CD4-positive, alpha-beta T cell treated with Interleukin-12 subunit alpha and Interleukin-12 subunit beta, for 1 hour (primary cell): ENCODE data around the gene GASK1B.
A peak's percentile ranks its signal among the peaks of the same experiment; 100 is the strongest.

Experiments used
- DNase-seq: peaks from one replicate; pipeline ENCODE4 v3.0.0-alpha.2; 2020

The GASK1B gene

DNA sequence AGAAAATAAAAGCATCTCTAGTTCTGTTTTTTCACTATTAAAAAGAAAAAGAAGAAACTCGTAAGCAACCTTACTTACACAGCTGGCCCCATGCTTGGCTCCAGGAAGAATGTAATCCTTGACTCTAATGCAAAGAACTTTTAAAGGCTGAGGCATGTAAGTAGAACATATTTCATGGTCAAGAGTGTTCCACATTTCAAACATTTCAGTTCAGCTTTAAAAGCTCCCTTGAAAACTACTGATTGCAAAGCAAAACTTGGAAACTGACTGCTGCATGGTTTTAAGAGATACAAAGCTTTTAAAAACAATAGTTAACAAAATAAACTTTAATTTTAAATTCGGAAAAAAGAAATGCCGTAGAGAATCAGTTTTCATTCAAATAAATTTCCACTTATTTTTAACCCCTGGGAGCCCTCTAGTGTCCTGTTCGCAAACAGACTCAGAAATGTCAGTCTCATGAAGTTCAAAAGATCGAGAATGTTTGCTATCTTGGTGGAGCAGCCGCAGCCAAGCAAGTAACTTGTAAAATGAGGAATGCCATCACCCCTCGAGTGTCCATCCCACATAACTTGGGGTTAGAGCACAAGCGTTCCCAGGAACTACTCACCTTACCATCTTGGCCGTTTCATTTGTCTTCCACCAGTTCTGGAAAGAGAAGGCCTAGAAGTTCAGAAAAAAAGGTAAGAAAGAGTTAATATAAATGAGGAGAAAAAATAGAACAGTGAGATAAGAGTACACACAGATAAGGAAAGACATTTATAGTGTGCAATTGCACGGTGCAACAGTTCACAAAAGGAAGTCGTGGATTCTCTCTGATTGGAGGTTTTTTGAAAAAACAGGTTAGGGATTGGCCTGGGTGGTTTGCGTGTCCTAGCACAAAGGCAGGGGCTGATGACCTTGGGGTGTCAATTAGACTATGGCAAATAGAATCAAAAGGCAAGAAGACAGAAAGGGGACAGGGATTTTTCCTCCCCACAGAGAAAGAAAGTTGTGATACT lies at the start of gene GASK1B:
Gene GASK1B (minus strand): TSS at position 765 of the 998 bp plus-strand sequence. CDS start 1,650 bp downstream, outside the sequence.
- DNase-seq, result no peak

DNA sequence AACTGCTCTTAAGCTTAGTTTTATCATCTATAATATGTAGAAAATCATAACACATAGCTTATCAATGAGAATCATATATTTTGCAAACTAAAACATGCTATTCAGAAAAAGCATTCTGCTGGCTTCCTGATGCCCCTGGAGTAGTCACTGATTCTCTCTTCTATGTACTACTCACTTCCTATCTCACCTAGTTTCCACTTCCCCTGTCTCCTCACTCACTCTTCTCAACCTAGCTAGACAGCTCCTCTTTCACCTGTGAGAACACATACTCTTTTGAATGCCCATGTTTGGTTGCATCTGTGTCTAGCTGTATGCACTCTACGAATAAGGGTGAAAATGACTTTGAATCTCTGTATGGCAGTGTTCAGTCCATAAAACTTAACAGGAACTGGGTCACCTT lies 46.8 kb upstream of the GASK1B start:
- no peak for DNase-seq

DNA sequence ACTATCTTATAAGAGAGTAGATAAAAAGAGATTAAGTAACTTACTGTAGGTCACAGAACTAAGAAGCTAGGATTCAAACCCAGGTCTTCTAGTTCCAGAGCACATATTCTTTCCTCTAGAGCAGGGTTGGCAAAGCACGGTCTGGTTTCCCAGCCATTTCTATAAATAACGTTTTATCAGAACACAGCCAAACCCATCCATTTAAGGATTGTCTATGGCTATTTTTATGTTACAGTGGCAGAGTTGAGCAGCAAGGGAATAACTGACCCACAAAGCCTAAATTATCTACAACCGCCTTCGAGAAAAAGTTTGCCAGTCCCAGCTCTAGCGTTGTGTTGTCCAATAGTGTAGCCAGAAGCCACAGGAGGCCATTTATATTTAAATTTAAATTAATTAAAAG lies 44.9 kb upstream of the GASK1B start:
- no peak for DNase-seq

DNA sequence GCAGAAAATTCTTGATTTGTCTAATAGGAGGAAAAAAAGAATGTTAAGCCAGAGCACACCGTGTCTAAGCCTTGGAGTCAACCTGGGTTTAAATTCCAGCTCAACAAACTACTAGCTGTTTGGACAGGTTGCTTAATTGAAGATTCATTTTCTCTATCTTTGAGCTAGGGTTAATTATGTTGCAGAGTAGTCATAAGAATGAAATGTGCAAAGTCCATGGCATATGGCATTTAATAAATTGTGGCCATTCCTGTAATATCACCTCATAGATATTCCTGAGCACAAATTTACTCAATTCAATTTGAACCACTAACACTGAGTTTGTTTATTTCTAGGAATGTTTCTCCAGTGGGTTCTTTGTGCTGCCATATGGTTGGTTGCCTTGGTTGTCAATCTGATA lies 42.0 kb upstream of the GASK1B start:
- no peak for DNase-seq

DNA sequence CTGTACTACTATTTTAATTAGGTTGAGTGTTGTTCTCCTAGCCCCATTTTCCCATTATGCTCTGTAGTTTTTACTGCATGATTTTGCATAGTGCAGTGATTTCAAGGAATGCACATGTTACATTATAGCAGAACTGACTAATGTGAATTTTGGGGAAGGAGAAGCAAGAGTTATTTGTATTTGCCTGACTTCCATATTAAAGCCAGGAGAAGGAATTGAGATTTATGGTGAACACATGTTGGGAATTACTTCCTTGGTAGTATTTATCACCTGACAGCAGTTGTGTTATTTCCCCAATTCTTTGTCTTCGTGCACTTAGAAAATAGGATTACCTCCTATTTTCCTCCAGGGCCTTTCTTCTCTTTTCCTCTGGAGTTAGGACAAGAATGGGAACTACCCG lies 40.6 kb upstream of the GASK1B start:
- DNase-seq, result no peak

DNA sequence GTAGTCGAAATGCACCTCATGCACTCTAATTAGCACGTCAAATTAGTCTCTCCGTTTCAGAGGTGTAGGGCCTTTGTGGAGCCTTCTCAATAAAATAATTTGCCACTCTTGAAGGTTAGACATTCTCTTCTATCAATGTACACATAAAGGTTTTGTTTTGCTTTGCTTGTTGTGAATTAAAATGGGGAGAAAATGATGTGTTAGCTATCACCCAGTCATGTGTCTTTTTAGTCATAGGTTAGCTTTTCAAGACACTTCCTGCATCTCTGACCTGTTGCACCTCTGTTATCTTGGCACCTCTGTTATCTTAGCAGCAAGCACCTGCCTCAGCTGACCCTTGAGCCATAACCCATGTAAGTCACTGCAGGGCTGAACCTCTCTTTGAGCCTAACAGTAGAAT lies 38.4 kb upstream of the GASK1B start:
- DNase-seq, result no peak

DNA sequence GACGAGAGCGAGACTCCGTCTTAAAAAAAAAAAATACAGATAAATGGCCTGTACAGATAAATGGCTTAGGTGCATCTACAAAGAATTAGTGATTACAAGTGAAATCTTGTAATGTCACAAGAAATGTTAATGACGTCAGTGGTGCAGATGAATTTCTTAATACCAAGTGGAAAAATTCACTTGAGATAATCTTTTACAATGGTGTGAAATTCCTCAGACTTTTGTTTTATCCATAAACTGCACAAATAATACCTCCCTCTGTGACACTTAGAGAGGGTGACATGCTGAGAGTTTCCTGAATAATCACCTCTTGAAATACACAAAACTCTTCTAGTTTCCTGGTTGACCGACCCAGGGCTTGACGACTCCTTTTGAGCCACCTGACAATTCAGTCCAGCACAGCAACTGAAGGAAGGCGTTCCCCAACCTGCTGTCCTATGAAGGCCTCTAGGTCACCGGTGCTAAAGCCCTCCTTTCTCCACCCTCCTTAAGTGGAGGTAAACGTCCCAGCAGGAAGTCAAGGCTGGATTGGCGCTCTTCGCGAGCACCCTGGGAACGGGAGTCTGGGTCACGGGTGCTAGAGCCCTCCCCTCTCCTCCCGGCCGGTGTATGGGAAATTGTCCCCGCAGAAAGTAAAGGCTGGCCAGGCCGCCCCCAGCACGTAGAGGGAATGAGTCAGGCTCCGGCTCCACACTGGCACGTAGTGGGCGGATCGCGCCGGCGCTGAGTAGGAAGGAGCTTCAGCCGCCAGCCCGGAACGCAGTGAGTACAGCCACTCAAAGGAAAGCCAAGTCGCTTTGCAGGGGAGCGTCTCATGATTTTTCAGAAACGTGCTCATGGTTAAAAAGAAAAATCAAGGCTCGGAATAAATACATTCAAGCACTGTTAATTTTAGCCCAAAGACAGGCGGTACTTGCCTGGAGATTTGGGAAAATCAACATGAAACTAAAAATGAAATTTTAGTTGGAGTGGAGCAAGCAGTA lies 37.3 kb upstream of the GASK1B start, which contains the start of gene TMEM144:
Gene TMEM144 (plus strand): TSS at position 662 of the 983 bp plus-strand sequence. CDS start 2,182 bp downstream, outside the sequence.
- peak; percentile 4 for DNase-seq

DNA sequence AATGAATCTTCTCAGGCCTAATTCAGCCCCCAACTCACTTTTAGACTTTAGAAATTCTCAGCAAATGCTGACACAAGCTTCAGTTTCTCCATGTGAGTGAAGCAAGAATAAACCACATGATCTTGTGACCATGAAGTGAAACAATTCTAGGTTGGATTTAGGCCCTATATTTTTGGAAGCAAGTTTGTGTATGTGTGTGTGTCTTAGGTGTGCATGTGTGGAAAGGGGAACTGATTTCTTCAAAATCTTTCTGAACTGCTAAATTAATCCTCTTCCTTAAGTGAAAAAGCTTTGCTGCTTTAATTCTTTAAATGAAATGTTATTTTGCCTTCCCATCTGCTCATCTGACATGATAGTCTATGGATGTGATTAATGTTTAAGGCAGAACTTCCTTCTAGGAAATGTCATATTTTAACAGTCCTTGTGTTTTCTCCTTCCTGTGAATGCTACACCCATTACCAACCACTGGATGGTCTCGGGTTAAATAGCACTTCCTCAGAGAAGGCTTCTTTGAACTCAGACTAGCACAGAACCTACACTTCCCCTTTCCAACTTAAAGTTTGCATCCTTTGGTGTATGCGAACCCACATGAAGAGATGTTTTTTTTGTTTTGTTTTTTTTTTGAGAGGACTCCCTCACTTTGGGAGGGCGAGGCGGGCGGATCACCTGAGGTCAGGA lies 36.3 kb upstream of the GASK1B start:
- DNase-seq, result peak; percentile 9

DNA sequence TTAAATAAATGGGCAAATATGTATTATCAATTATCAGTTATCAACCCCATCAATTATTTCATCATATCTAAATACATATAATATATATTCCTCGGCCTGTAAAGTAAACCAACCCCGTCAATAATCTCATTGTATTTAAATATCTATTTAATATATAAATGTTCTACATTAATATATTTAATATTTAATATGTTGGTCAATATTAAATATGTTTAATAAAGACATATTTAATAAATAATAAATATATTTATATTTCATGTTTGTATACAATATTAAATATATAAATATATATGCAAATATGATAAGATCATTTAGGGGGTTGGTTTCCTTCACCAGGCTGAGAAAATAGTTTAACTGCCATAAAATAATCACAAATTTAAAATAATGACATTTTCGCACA lies 31.1 kb upstream of the GASK1B start:
- DNase-seq, result no peak

DNA sequence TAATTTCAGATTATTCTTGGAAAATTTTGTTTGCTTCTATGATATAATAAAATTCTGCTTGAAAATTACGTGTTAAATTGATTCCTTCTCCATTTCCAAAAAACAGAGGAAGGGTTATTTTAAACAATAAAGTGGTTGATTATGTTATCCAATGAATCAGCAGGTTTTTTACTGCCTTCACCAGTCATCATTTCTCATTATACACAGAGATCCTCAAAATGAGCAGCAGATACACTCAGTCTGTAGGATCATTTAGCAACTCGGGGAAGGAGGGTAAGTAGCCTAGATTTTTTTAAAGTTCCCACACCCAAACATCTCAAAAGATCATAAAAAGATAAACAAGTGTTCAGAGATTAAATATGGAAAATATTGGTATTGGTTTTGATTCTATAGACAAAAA lies 30.6 kb upstream of the GASK1B start:
- DNase-seq, result no peak

DNA sequence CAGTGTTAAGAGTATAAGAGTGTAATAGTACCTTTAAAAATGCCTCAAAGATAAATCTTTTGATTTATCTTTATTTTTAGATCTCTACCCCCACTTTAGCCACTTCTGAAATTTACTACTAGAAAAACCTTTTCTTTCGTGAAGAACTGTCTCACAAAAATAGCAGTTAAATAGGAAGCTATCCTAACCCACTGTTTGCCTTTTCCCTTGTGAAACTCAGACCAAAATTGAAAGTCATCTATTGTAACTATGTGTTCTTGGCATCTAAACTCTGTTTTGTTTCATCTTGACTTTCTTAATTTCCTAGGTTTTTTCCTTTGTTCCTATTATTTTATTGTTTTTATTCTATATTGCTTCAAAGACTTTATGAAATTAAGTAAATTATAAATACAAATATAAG lies 29.7 kb upstream of the GASK1B start:
- no peak for DNase-seq

DNA sequence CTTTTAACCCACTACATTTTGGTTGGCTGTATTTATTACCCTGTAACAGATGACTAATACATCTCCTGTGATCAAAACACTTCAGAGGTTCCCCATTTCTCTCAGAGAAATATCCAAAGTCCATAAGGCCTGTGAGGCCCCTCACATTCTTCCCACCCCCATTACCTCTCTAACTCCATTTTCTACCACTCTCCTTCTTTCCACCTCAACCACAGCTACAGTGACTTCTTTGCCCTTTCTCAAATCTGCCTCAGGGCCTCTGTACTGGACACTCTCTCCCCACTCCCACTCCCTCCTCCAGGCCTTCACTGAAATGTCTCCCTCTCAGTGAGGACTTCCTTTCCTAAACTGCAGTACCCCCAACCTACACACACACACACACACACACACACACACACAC lies 29.1 kb upstream of the GASK1B start:
- DNase-seq, result no peak

DNA sequence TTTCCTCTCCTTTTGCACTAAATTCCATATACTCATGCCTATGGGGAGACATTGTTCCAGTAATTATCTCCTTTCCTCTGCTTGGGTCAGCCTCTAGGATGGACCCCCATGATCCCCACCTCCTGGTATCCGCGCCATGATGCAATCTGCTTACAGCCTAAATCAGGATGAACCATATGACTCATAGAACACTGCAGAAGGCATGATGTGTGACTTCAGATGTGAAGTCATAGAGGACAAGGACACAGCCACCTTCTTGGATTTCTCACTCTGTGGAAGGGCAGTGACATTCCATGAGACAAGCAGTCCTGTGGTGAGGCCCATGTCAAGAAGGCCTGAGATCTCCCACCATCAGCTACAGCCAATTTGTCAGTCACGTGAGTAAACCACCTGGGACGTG lies 28.5 kb upstream of the GASK1B start:
- DNase-seq, result no peak

DNA sequence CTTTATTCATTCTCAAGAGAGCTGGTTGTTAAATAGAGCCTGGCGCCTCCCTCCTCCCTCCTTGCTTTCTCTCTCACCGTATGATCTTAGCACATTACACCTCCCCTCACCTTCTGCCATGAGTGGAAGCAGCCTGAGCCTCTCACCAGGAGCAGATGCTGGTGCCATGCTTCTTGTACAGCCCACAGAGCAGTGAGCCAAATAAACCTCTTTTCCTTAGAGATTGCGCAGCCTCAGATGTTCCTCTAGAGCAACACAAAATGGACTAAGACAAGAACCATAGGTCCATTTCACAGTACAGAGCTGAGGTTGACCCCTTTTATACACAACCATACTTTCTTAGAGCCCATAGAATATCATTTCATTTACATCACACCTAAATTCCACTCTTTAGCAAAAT lies 27.4 kb upstream of the GASK1B start:
- no peak for DNase-seq

DNA sequence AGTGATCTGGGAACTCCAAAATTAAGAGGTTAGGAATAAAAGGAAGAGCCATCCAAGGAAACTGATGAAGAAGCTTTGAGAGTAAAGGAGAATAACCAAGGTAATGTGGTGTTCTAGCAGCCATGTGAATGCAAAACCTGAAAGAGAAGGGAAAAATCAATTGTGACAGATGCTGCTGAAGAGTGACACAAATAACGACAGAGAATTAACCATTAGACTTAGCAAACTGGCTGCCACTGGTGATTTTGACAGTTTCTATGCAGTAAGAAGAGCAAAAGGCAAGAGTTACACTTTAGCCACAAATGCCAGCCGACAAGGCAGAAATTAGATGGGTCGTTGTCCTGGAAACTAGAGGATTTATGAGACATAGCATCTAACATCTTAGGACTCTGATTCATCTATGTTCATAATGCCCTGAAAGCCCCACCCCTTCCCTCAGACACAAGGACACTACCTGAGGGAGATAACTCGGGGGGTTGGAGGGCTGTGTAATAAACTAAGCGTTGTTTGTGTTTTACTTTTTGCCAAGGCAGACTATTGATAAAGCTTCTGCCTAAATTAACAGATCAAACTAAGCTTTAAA lies 24.5 kb upstream of the GASK1B start:
- no peak for DNase-seq

DNA sequence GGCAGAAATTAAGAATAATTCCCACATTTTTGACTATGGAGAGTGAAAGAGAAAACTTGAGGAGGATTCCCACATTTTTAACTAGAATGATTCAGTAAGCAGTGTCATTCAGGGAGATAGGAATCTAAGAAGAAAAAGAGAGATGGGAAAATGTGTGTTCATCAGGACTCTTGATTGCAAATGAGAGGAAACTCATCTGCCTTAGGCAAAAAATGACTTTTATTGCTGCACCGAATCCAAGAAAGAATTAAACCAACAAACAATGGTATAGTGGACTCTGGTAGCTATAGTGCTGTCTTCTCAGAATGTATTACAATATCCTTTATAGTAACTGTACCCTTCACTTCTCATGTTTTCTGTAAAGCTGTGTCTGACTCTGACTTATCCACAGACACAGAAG lies 22.5 kb upstream of the GASK1B start:
- DNase-seq, result no peak

DNA sequence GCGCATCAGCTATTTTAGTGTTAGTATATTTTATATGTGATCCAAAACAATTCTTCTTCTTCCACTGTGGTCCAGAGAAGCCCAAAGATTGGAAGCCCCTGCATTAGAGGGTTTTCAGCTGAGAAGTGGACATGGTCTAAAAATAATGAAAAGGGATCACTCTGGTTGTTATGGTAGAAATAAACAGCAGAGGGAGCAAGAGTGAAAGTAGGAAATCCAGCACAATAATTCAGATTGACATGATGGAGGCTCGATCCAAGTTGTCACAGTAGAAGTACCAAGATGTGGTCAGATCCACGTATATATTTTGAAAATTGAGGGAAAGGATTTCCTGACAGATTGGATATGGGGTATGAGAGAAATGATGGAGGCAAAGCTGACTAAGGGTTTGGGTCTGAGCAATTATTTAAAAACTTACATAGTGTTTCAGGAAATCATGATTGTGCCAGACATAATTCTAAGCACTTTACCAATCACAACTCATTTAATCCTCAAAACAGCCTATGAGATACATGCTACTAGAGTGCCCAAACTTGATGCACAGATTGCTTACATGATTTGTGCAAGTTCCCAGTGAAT lies 20.4 kb upstream of the GASK1B start:
- DNase-seq, result no peak

DNA sequence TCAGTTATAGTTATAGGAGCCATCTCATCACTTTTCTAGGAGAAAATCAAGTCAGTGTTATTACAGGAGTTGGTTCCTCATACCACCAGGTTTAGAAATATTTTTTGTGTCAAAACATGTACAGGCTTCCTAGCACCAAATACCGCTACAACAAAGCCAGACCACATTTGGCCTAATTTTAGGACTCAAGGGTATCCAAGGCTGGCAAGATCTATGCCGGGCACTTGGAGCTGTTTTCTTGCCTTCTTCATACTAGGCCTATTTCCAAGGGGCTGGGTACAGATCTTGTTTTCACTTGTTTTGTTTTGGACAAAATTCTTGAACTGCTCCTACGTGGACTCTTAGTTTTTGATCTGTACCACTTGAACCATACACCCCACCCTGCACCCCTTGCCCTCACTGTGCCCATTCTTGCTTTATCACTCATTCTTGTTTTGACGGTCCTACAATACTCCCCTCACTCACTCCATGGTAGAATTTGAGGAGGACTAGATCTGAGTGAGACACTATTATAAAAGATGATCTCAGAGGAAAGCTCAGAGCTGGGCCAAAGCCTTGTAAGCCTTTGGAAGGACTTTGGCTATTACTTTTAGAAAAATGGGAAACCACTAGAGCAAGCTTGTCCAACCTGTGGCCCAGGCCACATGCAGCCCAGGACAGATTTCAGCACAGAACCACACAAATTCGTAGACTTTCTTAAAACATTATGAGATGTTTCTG lies 19.8 kb upstream of the GASK1B start:
- no peak for DNase-seq

DNA sequence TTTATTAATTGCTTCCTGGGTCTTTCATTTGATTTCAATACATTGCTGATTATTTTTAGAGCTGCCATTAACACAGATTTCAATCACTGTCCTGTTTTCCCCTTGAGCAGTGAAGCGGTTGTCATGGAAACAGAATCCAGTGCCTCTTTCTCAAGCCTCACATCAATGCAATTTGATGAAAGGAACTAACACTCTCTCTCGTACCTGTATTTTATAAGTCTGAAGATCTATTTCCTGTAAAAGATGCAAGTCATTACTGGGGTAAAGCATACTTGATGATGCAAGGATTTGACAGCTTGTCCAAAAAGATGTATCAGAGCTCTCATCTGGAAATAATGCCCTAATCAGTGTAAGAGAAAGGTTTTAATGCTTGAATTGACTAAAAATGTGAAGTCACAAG lies 17.9 kb upstream of the GASK1B start:
- no peak for DNase-seq

DNA sequence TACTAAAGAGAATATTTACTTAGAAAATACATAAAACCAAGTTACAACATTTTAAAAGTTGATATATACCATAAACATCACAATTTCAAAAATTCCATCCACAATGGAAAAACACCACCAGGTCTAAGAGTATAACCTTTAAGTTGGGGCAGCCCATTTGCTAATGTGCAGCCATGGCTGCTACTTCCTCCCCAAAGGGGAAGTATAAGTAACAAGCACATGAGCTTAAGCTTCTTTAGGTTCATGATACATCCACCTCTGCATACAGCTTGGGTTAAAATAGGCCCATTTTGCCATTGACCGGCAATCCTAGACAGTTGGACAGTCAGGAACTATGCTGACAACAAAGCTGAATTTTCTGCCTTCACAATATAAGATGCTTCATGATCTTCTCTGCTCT lies 16.6 kb upstream of the GASK1B start:
- DNase-seq, result no peak

DNA sequence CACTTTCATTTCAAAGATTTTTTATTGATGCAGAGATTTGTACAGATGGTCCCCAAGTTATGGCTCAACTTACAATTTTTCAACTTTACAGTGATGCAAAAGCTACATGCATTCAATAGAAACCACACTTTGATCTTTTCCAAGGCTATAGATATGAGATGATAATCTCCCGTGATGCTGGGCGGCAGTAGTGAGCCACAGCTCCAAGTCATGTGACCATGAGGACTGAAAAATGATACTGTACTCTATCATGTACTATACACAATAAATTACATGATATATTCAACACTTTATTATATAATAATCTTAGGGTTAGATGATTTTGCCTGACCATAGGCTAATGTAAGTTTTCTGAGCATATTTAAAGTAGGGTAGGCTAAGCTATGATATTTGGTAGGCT lies 14.0 kb upstream of the GASK1B start:
- no peak for DNase-seq
